GM18526 (cell line): Measurements from ENCODE around the gene LYSMD2.

Experiments
- POLR2A ChIP-seq: IDR thresholded peaks from 3 replicates; pipeline ENCODE4 v1.6.1; 2011; ENCODE audit not compliant: insufficient read length; ENCODE audit errors: extremely low read depth

Gene LYSMD2

DNA sequence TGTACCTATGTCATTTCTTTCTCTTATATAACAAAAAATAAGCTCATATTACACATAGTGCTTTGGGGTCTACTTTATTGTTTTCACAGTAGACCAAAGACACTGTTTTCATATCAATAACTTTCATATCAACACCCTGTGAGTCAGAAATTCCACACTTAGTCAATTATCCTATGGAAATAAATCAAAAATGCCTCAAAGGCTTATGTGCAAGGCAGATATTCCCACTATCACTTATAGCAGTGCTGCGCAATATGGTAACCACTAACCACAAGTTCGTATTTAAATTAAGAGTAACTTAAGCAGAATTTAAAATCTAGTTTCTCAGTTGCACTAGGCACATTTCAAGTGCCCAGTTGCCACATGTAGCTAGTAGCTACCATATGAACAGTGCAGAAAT lies 40.3 kb downstream of the LYSMD2 start:
- TF ChIP-seq POLR2A = no peak

DNA sequence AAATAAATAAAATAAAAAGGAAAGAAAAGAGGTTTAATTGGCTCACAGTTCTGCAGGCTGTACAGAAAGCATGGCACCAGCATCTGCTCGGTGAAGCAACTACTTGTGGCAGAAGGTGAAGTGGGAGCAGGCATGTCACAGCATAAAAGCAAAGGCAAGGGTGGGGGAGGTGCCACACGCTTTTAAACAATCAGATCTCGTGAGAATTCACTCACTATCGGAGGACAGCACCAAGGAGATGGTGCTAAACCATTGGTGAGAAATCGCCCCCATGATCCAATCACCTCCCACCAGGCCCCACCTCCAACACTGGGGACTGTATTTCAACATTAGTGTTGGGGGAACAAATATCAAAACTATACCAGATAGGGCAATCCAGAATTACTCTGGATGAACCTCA lies 40.9 kb downstream of the LYSMD2 start:
- no peak for TF ChIP-seq POLR2A

DNA sequence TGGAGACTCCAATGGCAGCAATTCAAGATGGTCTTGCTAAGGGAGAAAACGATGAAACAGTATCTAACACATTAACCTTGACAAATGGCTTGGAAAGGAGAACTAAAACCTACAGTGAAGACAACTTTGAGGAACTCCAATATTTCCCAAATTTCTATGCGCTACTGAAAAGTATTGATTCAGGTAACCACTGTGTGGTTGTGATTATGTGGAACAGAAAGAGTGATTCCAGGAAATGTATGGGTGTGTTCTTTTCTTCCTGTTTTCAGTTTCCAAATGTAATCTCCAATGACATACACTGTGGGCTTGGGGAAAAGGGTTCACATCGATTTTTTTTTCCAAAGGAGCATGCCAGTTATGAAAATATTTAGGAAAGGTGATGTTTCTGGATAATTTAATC lies 45.3 kb downstream of the LYSMD2 start:
- no peak for TF ChIP-seq POLR2A

DNA sequence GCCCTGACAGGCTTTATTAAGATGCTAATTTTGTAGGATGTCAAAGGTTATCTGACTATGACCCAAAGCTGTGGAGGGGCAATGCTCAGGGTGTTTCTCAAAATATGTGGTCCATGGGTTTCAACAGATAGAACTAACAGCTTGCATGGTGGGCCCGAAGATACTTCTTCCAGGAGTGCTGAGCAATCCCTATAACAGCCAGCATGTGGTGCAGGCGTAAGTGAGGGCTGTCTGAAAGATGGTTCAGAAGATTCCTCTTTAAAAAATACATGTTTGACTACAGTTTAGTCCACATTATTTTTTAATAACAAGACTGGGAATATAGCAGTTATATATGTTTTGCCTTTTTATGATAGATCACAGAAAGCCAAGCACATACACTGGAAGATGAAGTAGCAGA lies 48.6 kb downstream of the LYSMD2 start:
- no peak for TF ChIP-seq POLR2A

DNA sequence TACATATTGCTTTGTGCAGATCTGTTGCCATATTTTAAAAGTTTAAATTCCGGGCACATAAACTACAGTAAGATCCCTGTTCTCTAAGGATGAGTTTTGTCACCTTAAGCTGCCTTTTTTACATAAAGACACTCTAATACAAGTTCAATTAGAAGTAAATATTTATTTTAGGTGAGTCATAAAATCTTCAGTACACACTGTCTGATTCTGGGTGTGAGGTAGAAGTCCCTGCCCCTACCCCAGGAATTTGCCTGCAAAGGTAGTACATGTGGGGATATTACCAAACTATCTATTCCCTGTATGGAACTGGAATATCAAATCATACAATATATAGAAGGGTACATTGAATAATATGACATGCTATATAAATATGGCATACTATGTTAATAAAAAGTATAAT lies 49.9 kb downstream of the LYSMD2 start:
- TF ChIP-seq POLR2A = no peak

DNA sequence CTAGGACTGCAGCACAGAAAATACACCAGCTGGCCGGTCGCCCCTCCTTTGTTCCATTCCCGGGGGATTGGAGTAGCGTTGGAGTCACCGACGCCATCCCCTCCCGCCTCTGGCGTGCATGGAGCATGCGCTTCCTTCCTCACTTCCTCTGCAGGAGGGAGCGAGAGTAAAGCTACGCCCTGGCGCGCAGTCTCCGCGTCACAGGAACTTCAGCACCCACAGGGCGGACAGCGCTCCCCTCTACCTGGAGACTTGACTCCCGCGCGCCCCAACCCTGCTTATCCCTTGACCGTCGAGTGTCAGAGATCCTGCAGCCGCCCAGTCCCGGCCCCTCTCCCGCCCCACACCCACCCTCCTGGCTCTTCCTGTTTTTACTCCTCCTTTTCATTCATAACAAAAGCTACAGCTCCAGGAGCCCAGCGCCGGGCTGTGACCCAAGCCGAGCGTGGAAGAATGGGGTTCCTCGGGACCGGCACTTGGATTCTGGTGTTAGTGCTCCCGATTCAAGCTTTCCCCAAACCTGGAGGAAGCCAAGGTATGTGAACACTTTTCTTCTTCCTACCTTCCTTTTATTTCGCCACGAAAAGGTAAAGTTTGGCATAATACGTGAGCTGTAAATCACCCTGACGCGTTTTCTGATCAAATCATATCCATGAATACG lies 56.0 kb downstream of the LYSMD2 start, which contains the start of gene SCG3:
SCG3 (plus strand) TSS at position 201 of the 661 bp plus-strand sequence; CDS start at position 454, 253 bp downstream.
- TF ChIP-seq POLR2A = no peak

DNA sequence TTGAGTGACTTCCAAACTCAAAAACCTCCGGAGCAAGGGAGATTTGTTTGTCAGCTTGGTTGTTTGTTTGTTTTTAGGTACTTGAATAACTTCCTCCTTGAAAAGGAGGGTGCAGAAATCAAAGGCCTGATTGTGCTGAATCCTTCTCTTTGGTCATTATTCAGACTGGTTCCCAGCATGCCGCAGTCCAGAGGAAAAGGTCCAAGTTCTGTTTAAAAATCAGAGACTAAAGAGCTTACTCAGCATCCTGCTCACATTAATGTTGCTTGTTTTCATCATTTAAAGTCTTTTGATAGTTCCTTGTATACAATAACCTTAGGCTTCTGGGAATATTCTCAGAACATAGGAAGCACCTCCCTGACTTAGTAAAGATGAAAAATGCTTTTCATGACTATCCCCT lies 57.1 kb downstream of the LYSMD2 start:
- TF ChIP-seq POLR2A = no peak

DNA sequence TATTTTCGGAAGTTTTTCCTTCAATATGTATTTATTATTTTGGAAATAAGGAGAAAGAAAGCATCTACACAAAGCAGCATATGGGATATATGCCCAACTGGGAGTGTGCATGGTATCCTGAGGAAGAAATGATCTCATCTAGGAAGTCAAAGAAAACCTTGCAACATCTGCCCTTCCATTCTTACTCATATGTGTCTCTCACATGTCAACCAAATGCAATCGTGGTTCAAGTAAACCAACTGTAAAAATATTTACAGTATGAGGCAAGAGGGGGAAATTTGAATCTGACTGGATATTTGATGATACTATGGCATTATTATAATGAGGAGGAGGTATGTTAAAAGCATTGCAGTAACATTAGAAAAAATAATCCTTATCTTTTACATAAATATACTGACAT lies 59.4 kb downstream of the LYSMD2 start:
- no peak for TF ChIP-seq POLR2A

DNA sequence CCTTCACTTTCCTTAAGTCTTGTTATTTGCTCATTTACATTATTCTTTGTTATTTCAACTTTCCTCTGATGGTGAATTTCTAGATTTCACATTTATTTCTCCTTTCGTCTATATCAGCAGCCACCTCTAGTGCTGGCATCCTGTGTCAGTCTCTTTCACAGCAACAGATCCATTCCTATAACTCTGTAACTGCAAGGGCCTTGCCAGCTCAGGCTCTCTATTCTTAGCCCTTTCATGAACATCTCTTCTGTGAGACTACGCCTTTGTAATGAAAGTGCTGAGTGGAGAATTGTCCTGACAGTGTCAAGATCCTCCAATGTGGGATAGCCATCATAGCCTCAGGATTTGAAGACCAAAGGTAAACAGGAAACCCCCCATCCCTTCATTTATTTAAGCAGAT lies 60.0 kb downstream of the LYSMD2 start:
- TF ChIP-seq POLR2A = no peak

DNA sequence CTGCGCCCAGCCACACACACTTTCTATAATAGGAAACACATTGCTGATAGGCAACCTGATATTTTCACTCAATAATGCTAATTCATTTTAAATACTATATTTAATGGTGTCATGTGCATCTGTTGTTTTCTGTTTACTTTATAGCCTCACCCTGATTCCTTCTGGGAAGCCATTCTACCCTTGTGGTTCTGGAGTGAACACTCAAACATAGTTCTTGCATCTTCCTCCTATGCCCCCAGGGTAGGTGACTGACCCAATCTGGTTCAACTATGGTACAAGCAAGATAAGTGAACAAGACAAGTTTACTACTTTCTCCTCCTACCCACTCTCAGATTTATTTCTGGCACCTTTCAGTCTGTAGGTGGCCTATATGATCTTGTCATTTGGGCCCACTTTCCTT lies 60.4 kb downstream of the LYSMD2 start:
- no peak for TF ChIP-seq POLR2A

DNA sequence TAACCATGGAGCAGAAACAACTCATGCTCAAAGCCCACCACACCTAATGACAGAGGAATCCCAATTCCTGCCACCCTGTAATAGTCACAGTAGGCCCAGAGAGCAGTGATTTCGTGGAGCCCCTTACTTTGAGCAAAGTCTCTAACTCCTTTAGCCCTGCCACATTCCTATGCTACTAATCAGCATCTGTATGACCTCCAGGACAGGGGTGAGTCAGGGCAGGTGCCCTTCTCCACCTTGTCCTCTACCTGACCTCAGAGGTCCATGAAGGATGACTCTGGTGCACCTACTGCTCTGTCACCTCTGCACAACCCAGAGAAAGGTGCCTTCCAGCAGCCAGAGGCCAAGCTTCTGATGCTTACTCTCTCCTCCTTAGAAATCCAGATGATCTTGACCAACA lies 62.2 kb downstream of the LYSMD2 start:
- TF ChIP-seq POLR2A = no peak
